ENCODE data around the gene VAMP1.
A peak's percentile ranks its signal among the peaks of the same experiment; 100 is the strongest.

Gene VAMP1

GRCh38 chr12:6462234-6462995, 8.1 kb downstream of the VAMP1 start:
- Mint-ChIP-seq H3K27ac (peak overlapping the region; percentile 90 to 97), H3K4me3 (peak overlapping the region; percentile 83 to 85), H3K9me3 (peaks cover 0 to 4% of the 10 kb centered on the region in 2 donors), H3K27me3 (no peaks in the 10 kb centered on the region), H3K4me1 (peaks cover 94% of the 10 kb centered on the region)
- DNase-seq (no peak), ATAC-seq (peak; percentile 67)

DNA sequence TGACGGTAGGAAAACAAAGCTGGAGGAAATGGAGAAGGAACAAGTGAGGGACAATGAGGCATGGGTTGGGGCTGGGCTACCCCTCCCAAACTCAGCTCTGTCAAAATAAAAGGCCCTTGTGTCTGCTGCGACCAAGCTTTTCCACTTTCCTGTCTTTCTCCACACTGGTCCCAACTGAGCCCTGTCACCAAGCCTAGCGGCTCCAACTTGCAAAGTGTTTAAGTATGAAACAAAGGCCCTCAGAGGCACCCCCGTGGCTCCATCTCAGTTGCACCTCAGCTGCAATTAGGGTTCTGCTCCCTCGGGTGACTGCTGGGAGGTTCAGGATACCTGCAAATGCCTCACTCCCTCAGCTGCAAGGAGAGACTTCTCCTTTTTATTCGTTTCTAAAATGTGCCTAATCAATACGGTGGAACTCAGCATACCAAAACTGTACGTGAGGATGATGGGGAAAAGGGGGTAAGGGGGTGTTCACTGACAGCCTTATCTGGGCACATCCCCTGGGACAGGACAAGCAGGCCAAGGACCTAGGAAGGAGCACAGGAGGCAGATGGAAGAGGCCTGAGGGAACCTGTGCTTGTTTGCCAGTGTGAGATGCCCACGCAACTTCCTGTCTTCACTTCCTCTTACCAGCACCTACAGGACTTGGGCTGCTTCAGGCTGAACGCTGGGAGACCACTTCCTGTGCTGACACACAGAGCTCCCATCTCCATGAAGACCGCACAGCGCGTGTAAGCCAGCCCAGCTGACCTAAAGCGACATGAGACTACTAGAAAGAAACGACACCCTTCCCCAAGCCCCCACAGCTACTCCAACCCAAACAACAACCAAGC, 8.9 kb downstream of the VAMP1 start:
- H3K27me3 Mint-ChIP-seq: no peaks in the 10 kb centered on the region
- peak overlapping the region; percentile 90 to 97 for H3K27ac Mint-ChIP-seq
- H3K9me3 Mint-ChIP-seq: no peaks in the 10 kb centered on the region
- H3K4me3 Mint-ChIP-seq: peak overlapping the region; percentile 83 to 85
- ATAC-seq (peak; percentile 95), DNase-seq (peak; percentile 81 to 91)
- H3K4me1 Mint-ChIP-seq: peaks cover 94% of the 10 kb centered on the region

DNA sequence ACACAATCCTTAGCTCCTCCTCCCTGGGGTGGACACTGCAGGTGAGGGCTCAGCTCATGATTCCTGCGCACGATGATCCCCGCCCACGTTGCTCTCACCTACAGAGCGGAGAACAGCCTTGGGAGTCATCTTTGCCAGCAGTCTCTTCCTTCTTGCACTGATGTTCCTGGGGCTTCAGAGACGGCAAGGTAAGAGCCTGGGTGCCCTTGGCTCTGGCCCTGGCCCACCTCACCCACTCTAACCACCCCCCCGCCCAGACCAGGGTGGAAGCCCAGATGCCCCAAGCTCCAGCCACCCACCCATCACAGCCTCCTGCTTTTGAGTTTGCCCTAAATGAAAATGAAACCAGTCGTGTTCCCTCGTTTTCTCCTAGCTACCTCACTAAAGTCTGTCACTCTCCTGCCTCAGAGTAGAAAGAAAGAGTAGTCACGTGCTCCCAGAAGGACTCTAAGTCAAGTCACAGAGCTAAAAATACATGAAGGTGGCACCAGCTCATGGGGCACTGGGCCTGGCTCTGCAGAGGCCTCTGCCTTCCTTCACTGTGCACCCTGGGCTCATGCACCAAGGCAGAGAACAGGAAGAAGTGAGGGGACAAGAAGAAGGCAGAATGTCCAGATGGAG, 9.6 kb downstream of the VAMP1 start:
- H3K4me1 Mint-ChIP-seq: peaks cover 94% of the 10 kb centered on the region
- peak in 1 of 2 donors; percentile 38 for DNase-seq
- peak overlapping the region; percentile 90 to 97 for H3K27ac Mint-ChIP-seq
- H3K27me3 Mint-ChIP-seq: no peaks in the 10 kb centered on the region
- H3K4me3 Mint-ChIP-seq: peak overlapping the region; percentile 83 to 85
- ATAC-seq: peak; percentile 15
- no peaks in the 10 kb centered on the region for H3K9me3 Mint-ChIP-seq

- DNase-seq (no peak), ATAC-seq (no peak)
- Mint-ChIP-seq H3K4me3 (peak overlapping the region; percentile 1 to 56), H3K9me3 (no peaks in the 10 kb centered on the region), H3K4me1 (peaks cover 96% of the 10 kb centered on the region), H3K27ac (peak overlapping the region; percentile 3 to 86), H3K27me3 (no peaks in the 10 kb centered on the region)
Observed at GRCh38 chr12:6459004-6459337, 11.5 kb downstream of the VAMP1 start.

- H3K27ac Mint-ChIP-seq: peak overlapping the region; percentile 75 to 86
- H3K4me1 Mint-ChIP-seq: peaks cover 96% of the 10 kb centered on the region
- ATAC-seq: no peak
- no peaks in the 10 kb centered on the region for H3K9me3 Mint-ChIP-seq
- H3K27me3 Mint-ChIP-seq: no peaks in the 10 kb centered on the region
- no peak for DNase-seq
- peak overlapping the region; percentile 1 to 56 for H3K4me3 Mint-ChIP-seq
Observed at GRCh38 chr12:6458281-6459003, 12.0 kb downstream of the VAMP1 start.

- no peaks in the 10 kb centered on the region for H3K9me3 Mint-ChIP-seq
- ATAC-seq (no peak), DNase-seq (no peak)
- peak overlapping the region; percentile 27 to 86 for H3K27ac Mint-ChIP-seq
- peak overlapping the region in 1 of 2 donors; percentile 63 for H3K4me3 Mint-ChIP-seq
- H3K4me1 Mint-ChIP-seq: peaks cover 94% of the 10 kb centered on the region
- H3K27me3 Mint-ChIP-seq: no peaks in the 10 kb centered on the region
Observed at GRCh38 chr12:6457220-6457945, 13.1 kb downstream of the VAMP1 start.

DNA sequence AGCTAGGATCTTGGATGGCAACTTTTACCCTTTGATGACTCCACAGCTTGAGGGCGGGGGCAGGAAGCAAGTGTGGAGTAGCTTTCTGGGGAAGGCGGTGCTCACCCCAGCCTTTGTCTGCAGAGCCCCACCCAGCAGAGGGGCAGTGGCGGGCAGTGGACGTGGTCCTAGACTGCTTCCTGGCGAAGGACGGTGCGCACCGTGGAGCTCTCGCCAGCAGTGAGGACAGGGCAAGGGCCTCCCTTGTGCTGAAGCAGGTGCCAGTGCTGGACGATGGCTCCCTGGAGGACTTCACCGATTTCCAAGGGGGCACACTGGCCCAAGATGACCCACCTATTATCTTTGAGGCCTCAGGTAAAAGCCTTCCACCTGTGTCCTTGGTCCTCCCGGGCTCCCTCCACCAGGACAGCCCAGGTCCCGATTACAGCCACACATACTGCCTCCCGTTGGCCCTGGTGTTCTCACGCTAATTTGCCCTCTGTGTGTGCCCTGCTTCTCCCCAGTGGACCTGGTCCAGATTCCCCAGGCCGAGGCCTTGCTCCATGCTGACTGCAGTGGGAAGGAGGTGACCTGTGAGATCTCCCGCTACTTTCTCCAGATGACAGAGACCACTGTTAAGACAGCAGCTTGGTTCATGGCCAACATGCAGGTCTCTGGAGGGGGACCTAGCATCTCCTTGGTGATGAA, 17.4 kb downstream of the VAMP1 start:
- Mint-ChIP-seq H3K4me3 (peak overlapping the region; percentile 99 to 100), H3K9me3 (no peaks in the 10 kb centered on the region), H3K27me3 (no peaks in the 10 kb centered on the region), H3K27ac (peak overlapping the region; percentile 98 to 100), H3K4me1 (peaks cover 87% of the 10 kb centered on the region)
- DNase-seq: no peak
- no peak for ATAC-seq

DNA sequence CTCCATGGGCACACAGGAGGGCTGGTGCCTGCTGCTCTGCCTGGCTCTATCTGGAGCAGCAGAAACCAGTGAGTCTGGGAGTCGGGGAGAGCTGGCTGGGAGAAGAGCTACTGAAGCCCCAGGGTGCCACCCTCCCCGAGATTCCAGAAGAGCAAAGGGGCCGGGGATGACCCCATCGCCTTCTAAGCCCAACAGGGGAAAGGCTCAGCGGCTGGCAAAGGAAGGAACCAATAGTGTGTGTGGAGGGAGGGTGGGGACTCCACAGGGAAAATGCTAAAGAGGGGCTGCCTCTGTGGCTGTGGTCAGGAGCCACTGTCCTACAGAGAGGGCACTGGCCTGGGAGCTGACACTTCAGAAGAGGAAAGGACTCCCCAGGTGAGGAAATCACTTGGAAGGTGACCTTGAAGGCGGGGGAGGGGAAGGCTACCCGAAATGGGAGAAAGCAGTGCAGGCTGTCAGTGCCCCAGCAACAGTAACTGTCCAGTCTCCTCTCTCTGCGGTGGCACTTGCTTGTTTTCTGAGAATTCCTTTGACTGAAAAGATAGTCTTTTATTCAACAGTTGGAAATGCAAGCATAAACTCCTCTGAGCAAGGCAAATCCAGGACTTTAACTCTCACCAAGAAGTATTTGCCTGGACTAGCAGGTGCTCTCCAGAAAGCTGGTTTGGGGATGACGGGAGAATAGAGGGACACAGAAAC, 18.1 kb downstream of the VAMP1 start:
- no peak for DNase-seq
- Mint-ChIP-seq H3K27me3 (no peaks in the 10 kb centered on the region), H3K4me1 (peaks cover 87% of the 10 kb centered on the region), H3K4me3 (peak overlapping the region; percentile 99 to 100), H3K9me3 (no peaks in the 10 kb centered on the region), H3K27ac (peak overlapping the region; percentile 98 to 100)
- ATAC-seq: no peak

DNA sequence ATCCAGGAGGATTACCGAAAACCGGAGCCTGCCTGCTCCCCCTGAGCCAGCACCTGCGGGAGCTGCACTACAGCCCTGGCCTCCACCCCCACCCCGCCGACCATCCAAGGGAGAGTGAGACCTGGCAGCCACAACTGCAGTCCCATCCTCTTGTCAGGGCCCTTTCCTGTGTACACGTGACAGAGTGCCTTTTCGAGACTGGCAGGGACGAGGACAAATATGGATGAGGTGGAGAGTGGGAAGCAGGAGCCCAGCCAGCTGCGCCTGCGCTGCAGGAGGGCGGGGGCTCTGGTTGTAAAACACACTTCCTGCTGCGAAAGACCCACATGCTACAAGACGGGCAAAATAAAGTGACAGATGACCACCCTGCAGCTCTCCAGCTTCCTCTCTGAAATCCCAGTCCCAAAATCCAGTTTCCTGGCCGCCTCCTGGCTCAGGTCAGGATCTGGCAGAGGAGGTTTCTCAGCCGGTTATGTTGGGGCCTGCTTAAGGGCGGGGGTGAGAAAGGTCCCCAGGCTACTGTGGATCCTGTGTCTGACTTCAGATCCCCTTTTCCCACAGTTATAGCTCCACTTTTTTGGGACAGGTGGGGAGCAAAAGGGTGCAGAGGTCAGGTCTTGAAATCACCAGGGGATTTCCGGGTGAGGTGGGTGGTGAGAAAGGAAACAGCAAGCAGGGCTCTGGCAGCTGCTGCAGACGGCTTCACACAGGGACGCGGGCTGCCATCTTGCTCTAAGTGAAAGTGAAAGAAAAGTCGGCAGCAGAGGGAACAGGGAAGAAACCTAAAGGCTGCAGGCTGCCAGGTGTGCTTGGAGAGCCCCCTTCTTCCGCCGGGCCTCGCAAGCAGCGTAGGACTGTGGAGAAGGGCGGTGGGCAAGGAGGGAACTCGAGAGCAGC, 18.9 kb downstream of the VAMP1 start, which contains the start of gene TAPBPL:
TAPBPL (plus strand) TSS at position 695 of the 897 bp plus-strand sequence. CDS start 207 bp downstream, outside the sequence.
- peak; percentile 90 for ATAC-seq
- Mint-ChIP-seq H3K9me3 (no peaks in the 10 kb centered on the region), H3K4me1 (peaks cover 87% of the 10 kb centered on the region), H3K27me3 (no peaks in the 10 kb centered on the region), H3K4me3 (peak within 1 kb of the TSS; percentile 99 to 100), H3K27ac (peak within 1 kb of the TSS; percentile 98 to 100)
- peak; percentile 75 to 87 for DNase-seq

DNA sequence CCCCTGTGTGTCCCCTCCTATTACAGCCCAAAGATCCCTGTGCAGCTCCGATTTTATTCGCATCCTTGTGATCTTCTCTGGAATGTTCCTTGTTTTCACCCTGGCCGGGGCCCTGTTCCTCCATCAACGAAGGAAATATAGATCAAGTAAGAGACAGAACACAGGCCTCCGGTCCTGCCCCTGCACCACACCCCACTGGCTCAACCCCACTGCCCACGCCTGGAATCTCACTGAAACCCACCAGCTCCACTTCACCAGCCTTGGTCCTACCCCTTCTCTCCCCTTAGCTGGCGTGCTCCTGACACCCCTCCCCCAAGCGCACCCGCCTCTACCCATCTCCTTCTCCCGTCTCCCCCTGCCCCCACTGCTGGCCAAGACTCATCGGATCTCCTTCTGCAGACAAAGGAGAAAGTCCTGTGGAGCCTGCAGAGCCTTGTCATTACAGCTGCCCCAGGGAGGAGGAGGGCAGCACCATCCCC, 19.6 kb downstream of the VAMP1 start:
- Mint-ChIP-seq H3K4me1 (peaks cover 80% of the 10 kb centered on the region), H3K4me3 (peak overlapping the region; percentile 99 to 100), H3K27ac (peak overlapping the region; percentile 98 to 100), H3K9me3 (no peaks in the 10 kb centered on the region), H3K27me3 (no peaks in the 10 kb centered on the region)
- ATAC-seq (peak; percentile 22), DNase-seq (no peak)

- no peaks in the 10 kb centered on the region for H3K27me3 Mint-ChIP-seq
- ATAC-seq (no peak), DNase-seq (no peak)
- peak overlapping the region; percentile 98 to 100 for H3K27ac Mint-ChIP-seq
- H3K4me1 Mint-ChIP-seq: peaks cover 74% of the 10 kb centered on the region
- H3K9me3 Mint-ChIP-seq: no peaks in the 10 kb centered on the region
- H3K4me3 Mint-ChIP-seq: peak overlapping the region; percentile 99 to 100
Observed at GRCh38 chr12:6450091-6450868, 20.2 kb downstream of the VAMP1 start.
